NB4 (cell line): Measurements from ENCODE around the gene NAT8L.

Experiments
- CTCF ChIP-seq: IDR thresholded peaks from one replicate; pipeline ENCODE4 v1.5.1; 2012; ENCODE audit warnings: low read depth, low read length
- POLR2A ChIP-seq: IDR thresholded peaks from 2 replicates; pipeline ENCODE4 v1.6.1; 2011; ENCODE audit warnings: mild to moderate bottlenecking; ENCODE audit not compliant: insufficient read length; ENCODE audit errors: extremely low read depth

GRCh38 chr4:2075171-2075986, 16.3 kb downstream of the NAT8L start:
- TF ChIP-seq CTCF, result no peak
- TF ChIP-seq POLR2A, result no peak
